ENCODE results near the gene APOL6.
"Not testable (repeated sequence)": the region's sequence is repeated elsewhere in the genome, so short reads cannot be mapped to it uniquely, and the experiment has no call there.

Gene APOL6

DNA sequence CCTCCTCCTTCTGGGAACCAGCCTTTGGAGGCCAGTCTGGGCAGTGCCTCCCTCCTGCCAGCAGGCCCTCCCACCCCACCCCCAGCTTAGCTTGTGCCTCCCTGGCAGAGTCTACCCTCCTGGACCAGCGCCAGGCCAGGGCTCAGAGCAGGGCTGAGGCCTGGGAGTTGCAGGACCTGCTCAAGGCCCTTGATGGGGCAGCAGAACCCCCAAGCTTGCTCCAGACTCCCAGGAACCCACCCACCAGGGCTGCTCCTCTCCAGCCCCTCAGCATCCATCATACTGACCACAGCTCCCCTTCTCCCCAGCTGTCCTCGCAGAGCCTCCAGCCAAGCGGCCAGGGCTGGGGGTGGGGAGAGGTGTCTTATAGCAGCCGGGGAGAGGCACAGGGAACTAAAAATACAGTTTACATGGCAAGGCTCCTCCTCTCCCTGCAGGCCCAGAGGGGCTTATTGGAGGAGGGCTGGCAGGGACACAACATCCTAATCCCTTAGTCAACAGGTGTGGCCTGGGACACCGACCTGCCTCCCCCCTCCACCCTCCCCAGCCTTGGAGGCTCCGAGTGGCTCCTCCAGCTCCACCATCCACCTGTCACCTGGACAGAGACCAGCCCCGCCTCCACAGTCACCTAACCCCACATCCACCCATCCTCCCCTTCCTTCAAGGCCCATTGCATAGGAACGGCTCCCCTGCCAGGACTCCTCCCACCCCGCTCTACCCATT is 25.9 kb upstream of the APOL6 start:
- TF ChIP-seq GATA1 (IDR thresholded peaks at IDR 0.05; ENCODE audit: low read depth, low read length) (no peak), POLR2A (IDR thresholded peaks at IDR 0.05; ENCODE audit: low read length) (no peak)
- DNase-seq: no peak

DNA sequence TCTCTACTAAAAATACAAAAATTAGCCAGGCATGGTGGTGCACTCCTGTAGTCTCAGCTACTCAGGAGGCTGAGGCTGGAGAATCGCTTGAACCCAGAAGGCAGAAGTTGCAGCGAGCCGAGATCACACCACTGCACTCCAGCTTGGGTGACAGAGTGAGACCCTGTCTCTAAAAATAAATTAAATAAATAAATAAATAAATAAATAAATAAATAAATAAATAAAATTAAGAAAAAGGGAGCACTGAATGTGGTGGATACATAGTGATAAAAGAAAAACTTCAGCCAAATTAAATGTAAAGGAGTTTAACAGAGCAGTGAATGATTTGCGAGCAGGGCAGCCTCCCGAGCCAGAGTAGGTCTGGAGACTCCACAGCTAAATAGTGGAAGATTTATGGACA is 24.4 kb upstream of the APOL6 start:
- not testable (repeated sequence) for DNase-seq

DNA sequence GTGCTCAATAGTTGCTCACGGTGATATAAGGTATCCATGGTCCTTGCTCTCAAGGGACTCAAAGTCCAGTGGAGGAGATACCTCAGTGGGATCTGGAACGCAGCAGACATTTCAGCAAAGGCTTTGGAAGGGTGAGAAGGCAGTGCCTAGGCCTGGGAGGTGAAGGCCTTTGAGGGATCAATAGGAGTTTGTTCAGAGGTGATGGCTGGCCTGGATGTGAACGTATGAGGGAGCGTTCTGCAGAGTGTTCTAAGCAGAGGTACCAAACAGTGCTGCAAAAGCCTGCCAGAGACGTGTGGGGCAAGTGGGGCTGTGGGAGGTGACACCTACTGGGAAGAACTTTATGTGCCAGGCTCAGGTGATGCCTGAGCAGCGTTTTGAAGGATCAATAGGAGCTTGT is 23.7 kb upstream of the APOL6 start:
- no peak for TF ChIP-seq GATA1 (IDR thresholded peaks at IDR 0.05; ENCODE audit: low read depth, low read length)
- DNase-seq: no peak

DNA sequence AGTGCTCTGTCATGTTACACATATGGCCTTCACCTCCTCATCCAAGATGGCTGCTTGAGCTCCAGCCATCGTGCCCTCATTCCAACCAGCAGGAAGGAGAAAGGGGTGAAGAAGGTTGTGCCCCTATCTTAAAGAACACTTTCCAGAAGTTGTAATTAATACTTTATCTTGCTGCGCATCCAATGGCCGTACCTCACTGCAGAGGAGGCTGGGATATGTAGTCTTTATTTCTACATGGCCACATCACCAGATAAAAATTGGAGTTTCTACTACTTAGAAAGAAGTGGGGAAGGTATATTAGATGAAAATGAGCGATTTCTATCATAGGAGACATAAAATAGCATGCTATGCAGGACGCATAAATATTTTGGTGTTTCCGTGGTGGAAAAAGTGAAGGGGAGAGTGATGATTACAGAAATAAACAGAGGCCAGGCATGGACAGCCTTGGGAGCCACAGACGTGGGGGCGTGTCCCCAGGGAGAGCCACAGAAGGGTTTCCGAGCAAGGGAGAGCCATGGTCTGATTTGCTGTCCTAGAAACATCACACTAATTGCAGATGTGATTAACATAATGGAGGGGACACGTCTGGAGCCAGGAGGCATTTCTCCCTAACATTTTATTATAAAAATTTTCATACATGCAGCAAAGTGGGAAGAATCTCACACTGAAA is 22.3 kb upstream of the APOL6 start:
- DNase-seq: no peak
- TF ChIP-seq POLR2A (IDR thresholded peaks at IDR 0.05; ENCODE audit: low read length): no peak
- TF ChIP-seq GATA1 (IDR thresholded peaks at IDR 0.05; ENCODE audit: low read depth, low read length): no peak

DNA sequence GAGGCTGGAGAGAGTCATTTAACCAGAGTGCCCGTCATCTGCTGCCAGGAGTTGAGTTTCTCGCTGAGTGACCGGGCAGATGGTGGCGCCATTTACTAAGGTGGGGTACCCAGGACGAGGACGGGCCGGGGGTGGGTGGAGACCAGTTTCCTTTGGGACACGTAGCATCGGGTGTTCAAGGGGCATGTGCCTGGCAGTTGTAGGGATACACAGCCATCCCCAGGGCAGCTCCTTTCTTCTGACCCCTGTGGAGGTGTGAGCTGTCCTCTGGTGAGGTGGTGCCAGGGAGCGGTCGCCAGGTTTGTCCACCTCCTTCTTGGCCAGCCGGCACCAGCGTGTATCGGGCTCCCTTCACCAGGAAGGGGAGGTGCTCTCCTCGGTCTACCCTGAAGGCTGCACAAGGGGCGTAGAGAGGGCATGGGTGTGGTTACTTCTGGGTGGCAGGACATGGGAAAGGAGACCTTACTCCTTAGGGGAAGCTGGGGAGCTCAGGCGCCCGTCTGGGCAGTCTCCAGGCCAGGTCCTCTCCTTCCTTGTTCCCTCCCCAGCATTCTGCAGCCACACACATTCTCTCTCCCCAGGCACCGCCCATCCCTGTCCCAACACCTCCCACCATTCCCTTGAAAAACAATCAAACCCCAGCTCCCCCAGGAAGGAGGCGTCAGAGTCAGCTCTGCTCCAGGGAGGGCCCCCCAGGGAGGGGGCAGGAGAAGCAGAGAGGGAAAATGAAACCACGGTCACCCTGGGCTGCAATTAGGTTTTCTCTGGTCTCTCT is 20.8 kb upstream of the APOL6 start:
- TF ChIP-seq POLR2A (IDR thresholded peaks at IDR 0.05; ENCODE audit: low read length) (no peak), GATA1 (IDR thresholded peaks at IDR 0.05; ENCODE audit: low read depth, low read length) (no peak)
- DNase-seq: peak; percentile 18 to 27

DNA sequence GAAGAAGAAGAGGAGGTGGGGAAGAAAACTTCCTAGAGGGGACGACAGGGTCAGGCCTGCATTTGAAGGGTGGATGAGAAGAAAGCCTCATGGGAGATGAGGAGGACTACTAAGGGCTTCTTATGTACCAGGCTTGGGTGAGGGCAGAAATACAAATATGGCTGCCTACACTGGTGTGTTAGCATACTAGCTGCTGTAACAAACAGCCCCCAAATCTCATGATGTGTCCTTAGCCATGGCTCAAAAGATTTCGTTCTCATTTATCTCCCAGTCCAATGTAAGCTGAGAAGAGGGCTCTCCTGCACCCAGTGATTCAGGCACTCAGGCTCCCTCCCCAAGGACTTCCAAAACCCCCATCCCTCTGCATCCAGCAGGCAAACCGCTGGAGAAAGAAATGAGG is 19.5 kb upstream of the APOL6 start:
- TF ChIP-seq GATA1 (IDR thresholded peaks at IDR 0.05; ENCODE audit: low read depth, low read length) (no peak), POLR2A (IDR thresholded peaks at IDR 0.05; ENCODE audit: low read length) (no peak)
- no peak for DNase-seq

DNA sequence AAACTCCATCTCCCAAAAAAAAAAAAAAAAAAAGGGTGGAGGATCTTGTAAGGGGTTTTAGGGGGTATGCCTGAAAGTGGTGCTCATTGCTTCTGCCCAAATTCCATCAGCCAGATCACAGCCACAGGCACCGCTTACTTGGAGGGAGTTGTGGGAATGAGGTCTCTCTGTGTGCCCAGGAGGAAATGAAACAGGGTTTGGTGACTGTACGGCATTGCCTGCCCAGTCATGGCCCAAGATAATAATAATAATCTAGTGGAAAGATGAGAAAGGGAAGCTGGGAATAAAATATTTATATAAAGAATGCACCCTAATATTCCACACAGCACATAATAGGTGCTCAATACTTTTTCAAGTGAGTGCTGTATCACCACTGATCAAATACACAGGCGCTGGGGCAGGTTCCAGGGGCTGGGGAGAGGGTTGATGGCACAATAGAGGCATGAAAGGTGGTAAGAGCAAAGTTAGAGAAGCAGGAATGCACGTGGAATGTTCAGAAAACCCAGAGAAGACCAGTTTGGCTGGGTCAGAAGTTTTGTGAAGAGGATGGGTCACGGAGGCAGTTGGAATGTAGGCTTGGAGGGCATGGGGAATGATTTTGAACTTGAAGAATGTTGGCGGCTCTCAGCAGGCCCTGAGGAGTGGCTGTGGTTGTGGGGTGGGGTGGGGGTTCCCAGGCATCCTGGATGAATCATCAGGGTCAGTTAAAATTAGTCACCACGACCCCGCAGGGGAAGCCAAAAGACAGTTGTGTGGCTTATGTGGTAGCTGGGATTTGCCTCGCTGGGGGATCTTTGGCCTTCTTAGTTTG is 18.6 kb upstream of the APOL6 start:
- no peak for DNase-seq

DNA sequence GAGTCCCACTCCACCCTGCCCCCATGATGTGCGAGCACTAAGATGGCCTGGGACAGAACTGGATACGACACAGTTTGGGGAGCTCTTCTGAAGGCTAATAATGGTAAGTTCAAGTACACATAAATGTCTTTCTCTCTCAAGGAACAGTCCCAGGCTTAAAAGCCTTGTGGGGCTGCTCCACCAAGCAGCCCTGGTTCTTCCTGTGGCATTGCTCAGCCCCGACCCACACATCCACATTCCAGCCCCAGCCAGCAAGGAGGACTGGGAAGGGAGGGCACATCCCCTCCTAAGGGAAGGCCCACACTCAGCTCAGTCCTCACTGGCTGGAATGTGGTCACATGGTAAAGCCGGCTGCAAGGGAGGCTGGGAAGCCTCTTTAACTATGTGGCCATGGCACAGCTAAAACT is 17.9 kb upstream of the APOL6 start:
- no peak for DNase-seq
- TF ChIP-seq POLR2A (IDR thresholded peaks at IDR 0.05; ENCODE audit: low read length): no peak
- TF ChIP-seq GATA1 (IDR thresholded peaks at IDR 0.05; ENCODE audit: low read depth, low read length): no peak

More for the DNA sequence above, 18.6 kb upstream of the APOL6 start:
- TF ChIP-seq GATA1 (IDR thresholded peaks at IDR 0.05; ENCODE audit: low read depth, low read length) (no peak), POLR2A (IDR thresholded peaks at IDR 0.05; ENCODE audit: low read length) (no peak)

DNA sequence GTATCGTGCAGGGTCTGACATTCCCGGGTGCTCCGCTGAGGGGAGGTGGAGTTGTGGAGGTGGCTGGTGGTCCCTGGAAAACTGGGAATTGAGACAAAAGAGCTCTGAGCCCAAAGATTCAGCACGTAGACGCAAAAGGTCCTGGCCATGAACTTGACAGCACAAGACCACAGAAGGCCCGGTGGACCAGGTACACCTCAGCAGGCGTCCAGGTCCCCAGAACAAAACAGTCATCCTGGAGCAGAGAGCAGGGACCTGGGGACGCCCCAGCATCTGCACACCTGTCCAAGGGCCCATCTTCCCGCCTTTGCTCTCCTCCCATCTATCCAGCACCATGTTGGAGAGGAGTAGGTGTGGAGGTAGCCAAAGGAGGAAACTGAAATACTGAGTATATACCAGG is 17.4 kb upstream of the APOL6 start:
- DNase-seq: no peak
- TF ChIP-seq POLR2A (IDR thresholded peaks at IDR 0.05; ENCODE audit: low read length): no peak

DNA sequence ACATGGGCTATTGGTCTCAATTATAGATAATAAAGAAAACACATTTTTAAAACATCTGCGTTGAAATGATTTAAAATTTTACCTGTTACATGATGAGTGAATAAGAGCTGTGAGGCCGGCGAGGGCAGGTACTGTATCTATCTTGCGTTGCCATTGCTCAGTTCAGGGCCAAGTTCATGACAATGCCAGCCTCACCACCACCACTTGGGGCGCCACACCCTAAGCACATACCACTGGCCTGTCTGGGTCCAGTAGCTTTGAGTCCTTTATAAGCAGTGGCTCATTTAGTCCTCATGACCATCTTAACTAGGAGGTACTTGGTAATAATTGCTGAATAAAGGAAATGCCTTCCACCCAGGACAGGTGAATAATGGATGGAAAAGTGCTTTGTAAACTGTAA is 16.6 kb upstream of the APOL6 start:
- TF ChIP-seq POLR2A (IDR thresholded peaks at IDR 0.05; ENCODE audit: low read length): no peak
- TF ChIP-seq GATA1 (IDR thresholded peaks at IDR 0.05; ENCODE audit: low read depth, low read length): no peak
- peak; percentile 61 to 72 for DNase-seq

DNA sequence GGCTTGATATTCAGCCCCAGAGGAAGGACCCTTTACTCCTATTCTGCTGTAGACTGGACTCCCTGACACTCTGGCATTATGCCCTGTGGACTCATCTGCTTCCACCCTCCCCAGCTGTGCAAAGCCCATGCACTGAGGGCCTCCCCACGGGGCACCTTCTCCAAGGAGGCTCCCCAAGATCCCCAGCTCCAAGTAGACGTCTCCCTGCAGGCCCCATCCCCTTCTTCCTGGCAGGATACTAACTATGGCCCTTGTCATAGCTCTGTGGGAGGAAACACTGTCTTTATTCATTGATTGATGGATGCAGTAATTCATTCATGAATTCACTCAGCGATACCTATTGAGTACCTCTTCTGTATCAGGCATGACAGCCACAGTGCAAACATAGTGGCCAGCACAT is 15.3 kb upstream of the APOL6 start:
- TF ChIP-seq POLR2A (IDR thresholded peaks at IDR 0.05; ENCODE audit: low read length) (no peak), GATA1 (IDR thresholded peaks at IDR 0.05; ENCODE audit: low read depth, low read length) (no peak)
- DNase-seq: no peak

DNA sequence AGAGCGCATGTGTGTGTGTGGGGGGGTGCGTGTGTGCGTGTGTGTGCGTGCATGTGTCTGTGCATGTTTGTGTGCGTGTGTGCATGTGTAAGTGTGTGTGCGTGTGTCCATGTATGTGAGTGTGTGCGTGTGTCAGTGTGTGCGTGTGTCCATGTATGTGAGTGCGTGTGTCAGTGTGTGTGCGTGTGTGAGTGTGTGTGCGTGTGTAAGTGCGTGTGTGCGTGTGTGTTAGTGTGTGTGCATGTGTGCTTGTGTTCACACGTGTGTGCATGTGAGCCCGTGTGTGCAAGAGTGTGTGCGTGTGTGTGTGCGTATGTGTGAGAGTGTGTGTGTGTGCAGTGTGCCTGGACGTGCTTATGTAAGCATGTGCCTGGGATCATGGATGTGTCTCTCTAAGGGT is 14.7 kb upstream of the APOL6 start:
- DNase-seq: no peak
- TF ChIP-seq GATA1 (IDR thresholded peaks at IDR 0.05; ENCODE audit: low read depth, low read length): no peak

DNA sequence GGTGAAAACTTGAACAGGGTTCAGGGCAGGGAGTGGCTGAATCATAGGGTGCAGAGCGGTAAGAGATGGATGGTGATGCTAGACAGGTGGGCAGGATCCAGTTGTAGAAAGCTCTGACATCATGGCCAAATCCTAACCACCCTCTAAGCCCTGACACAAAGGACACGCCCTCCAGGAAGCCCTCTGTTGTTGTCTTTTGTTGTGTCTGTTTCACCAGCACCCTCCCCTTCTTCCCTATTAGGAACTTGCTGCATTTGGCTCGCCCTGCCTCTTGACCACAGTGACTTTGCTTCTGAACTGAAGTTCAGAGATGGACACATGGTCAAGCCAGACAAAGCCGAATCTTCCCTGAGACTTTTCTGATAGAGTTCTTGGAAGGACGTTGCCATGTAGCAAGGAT is 14.2 kb upstream of the APOL6 start:
- TF ChIP-seq GATA1 (IDR thresholded peaks at IDR 0.05; ENCODE audit: low read depth, low read length) (no peak), POLR2A (IDR thresholded peaks at IDR 0.05; ENCODE audit: low read length) (no peak)
- DNase-seq: no peak

DNA sequence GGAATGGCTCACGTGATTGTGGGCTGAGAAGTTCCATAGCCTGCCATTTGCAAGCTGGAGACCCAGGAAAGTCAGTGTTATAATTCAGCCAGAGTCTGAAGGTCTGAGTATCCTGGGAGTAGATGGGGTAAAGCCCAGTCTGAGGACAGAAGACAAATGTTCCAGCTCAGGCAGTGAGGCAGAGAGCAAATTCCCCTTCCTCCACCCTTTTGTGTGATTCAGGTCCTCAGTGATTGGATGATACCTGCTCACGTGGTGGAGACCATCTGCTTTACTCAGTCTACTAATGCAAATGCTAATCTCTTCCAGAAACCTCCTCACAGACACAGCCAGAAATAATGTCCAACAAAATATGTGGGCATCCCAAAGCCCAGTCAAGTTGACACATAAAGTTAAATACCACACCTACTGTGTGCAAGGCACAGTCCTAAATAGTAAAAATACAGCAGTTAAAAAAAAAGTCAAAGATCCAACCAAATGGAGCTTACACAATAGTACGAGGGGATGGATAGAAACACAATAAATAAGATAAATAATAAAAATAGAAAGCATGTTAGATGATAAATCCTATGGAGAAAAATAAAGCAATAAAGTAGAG is 13.2 kb upstream of the APOL6 start:
- TF ChIP-seq POLR2A (IDR thresholded peaks at IDR 0.05; ENCODE audit: low read length): no peak
- TF ChIP-seq GATA1 (IDR thresholded peaks at IDR 0.05; ENCODE audit: low read depth, low read length): no peak
- no peak for DNase-seq
